ENCODE data around the gene MTX1. TPM values are rescaled to one million over a fixed set of nuclear protein-coding genes. Genes with fewer than 3 reads are reported as not detected.

Gene MTX1
- total and polyA plus RNA-seq, 9 of the 15 experiments (the other 6 are each of a cell fraction or from before 2014, with no cell fraction given), result 29.1 to 98.4 (median 66.9) TPM

DNA sequence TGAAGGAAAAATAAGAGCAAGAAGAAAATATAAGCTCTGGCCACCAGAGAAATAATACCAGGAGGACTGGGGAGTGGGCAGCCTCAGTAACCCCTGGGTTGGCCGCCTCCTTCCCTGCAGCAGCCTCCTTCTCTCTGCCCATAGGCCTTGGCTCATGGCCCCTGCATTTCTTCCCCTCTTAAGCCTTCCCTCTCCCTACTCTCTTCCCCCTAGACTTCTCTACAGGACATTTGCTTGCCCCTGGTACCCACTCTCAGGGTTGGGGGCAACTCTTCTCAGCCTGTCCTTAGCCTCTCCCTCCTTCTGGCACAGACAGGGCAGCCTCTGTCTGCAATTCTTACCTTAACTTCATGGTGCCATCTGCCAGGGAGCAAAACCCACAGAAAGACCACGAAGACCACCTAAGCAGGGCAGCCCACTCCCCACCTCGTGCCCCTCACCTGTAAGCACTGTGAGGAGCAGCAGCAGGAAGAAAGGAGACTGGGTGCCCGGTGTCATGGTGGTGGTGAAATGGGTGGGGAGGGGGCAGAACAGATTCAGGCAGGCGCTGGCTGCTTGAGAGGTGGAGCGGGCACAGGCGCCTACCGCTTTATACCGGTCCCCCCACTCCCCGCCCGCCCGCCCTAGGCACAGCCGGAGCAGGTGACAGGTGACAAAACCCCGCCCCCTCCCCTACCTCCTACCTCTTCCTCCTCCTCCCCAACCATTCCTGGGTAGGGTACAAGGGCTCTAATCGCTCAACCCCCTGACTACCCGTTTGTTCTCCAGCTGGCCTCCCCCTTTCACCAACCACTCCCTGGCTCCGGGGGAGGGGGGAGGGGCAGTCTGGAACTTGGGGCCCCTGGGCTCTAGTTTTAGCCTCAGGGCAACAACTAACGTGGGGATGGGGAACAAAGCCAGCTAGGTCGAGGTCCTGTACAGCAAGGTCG lies 15.9 kb upstream of the MTX1 start (continued):
- TF ChIP-seq, protein P1, sequence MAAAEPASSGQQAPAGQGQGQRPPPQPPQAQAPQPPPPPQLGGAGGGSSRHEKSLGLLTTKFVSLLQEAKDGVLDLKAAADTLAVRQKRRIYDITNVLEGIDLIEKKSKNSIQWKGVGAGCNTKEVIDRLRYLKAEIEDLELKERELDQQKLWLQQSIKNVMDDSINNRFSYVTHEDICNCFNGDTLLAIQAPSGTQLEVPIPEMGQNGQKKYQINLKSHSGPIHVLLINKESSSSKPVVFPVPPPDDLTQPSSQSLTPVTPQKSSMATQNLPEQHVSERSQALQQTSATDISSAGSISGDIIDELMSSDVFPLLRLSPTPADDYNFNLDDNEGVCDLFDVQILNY (CRISPR knock-in tag; IDR thresholded peaks at IDR 0.05), result no peak
- TF ChIP-seq SMARCA4 (IDR thresholded peaks at IDR 0.05), result no peak
- 0 out of 4 replicates have a peak, but pooled peaks of 1 of the 2 experiments have one; percentile 41 for TF ChIP-seq KDM4B (IDR thresholded peaks at IDR 0.05; ENCODE audit: borderline replicate concordance in 2 of 2, low read depth in 1 of 2)
- no peak for TF ChIP-seq ZBTB1 (CRISPR knock-in tag; IDR thresholded peaks at IDR 0.05; ENCODE audit: borderline replicate concordance, low read depth)
- TF ChIP-seq, protein P2, sequence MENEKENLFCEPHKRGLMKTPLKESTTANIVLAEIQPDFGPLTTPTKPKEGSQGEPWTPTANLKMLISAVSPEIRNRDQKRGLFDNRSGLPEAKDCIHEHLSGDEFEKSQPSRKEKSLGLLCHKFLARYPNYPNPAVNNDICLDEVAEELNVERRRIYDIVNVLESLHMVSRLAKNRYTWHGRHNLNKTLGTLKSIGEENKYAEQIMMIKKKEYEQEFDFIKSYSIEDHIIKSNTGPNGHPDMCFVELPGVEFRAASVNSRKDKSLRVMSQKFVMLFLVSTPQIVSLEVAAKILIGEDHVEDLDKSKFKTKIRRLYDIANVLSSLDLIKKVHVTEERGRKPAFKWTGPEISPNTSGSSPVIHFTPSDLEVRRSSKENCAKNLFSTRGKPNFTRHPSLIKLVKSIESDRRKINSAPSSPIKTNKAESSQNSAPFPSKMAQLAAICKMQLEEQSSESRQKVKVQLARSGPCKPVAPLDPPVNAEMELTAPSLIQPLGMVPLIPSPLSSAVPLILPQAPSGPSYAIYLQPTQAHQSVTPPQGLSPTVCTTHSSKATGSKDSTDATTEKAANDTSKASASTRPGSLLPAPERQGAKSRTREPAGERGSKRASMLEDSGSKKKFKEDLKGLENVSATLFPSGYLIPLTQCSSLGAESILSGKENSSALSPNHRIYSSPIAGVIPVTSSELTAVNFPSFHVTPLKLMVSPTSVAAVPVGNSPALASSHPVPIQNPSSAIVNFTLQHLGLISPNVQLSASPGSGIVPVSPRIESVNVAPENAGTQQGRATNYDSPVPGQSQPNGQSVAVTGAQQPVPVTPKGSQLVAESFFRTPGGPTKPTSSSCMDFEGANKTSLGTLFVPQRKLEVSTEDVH (IDR thresholded peaks at IDR 0.05; ENCODE audit: low read depth, partially characterized antibody), result no peak
- no peak for TF ChIP-seq CCAR2 (IDR thresholded peaks at IDR 0.05; ENCODE audit: low read depth, low read length)
- no peak for TF ChIP-seq POLR2A (conservative IDR thresholded peaks at IDR 0.05)
- no peak for TF ChIP-seq SRSF3 (IDR thresholded peaks at IDR 0.05; ENCODE audit: insufficient read depth, low read length)
- TF ChIP-seq, protein P3, sequence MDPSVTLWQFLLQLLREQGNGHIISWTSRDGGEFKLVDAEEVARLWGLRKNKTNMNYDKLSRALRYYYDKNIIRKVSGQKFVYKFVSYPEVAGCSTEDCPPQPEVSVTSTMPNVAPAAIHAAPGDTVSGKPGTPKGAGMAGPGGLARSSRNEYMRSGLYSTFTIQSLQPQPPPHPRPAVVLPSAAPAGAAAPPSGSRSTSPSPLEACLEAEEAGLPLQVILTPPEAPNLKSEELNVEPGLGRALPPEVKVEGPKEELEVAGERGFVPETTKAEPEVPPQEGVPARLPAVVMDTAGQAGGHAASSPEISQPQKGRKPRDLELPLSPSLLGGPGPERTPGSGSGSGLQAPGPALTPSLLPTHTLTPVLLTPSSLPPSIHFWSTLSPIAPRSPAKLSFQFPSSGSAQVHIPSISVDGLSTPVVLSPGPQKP (CRISPR knock-in tag; IDR thresholded peaks at IDR 0.05), result no peak
- no peak; the same call in 1 of the 2 replicates for TF ChIP-seq PHB2 (IDR thresholded peaks at IDR 0.05; ENCODE audit: low read depth)
- no peak for TF ChIP-seq HEY1 (CRISPR knock-in tag; IDR thresholded peaks at IDR 0.05; ENCODE audit: borderline replicate concordance)
- TF ChIP-seq, protein P4, sequence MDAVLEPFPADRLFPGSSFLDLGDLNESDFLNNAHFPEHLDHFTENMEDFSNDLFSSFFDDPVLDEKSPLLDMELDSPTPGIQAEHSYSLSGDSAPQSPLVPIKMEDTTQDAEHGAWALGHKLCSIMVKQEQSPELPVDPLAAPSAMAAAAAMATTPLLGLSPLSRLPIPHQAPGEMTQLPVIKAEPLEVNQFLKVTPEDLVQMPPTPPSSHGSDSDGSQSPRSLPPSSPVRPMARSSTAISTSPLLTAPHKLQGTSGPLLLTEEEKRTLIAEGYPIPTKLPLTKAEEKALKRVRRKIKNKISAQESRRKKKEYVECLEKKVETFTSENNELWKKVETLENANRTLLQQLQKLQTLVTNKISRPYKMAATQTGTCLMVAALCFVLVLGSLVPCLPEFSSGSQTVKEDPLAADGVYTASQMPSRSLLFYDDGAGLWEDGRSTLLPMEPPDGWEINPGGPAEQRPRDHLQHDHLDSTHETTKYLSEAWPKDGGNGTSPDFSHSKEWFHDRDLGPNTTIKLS (IDR thresholded peaks at IDR 0.05; ENCODE audit: borderline replicate concordance, low read depth), result peak; percentile 51; the same call in 1 of the 2 replicates
- no peak for TF ChIP-seq EP400 (IDR thresholded peaks at IDR 0.05)
- TF ChIP-seq FOXK1 (CRISPR knock-in tag; IDR thresholded peaks at IDR 0.05; ENCODE audit: borderline replicate concordance), result no peak
- no peak for TF ChIP-seq JUN (IDR thresholded peaks at IDR 0.05; ENCODE audit: borderline replicate concordance, low read depth, low read length)
- no peak for TF ChIP-seq JUN (CRISPR knock-in tag; IDR thresholded peaks at IDR 0.05; ENCODE audit: borderline replicate concordance)
- TF ChIP-seq DACH1 (IDR thresholded peaks at IDR 0.05; ENCODE audit: partially characterized antibody), result peak; percentile 25
- no peak for TF ChIP-seq RBM14 (IDR thresholded peaks at IDR 0.05; ENCODE audit: borderline replicate concordance, insufficient read depth, low read depth, low read length)
- no peak for TF ChIP-seq XRCC5 (IDR thresholded peaks at IDR 0.05; ENCODE audit: low read depth, low read length)
- no peak for TF ChIP-seq GABPA (tag; conservative IDR thresholded peaks at IDR 0.05; ENCODE audit: low read depth)
- no peak for TF ChIP-seq POLR3G (IDR thresholded peaks at IDR 0.05; ENCODE audit: extremely low read depth, insufficient read length, insufficient replicate concordance)
- no peak for TF ChIP-seq FOXJ3 (CRISPR knock-in tag; IDR thresholded peaks at IDR 0.05)

Data from K562 (cell line).